ES-I3 (cell line): ENCODE data around the gene ATP2A3.
"Not testable (repeated sequence)": the region's sequence is repeated elsewhere in the genome, so short reads cannot be mapped to it uniquely, and the experiment has no call there.

Experiments
- H3K36me3 ChIP-seq: 2 replicates; pipeline ENCODE4 v1.6.1; 2013; ENCODE audit warnings: mild to moderate bottlenecking, low read length, control low read depth, moderate library complexity; ENCODE audit not compliant: insufficient read depth
- H3K4me1 ChIP-seq: 2 replicates; pipeline ENCODE4 v1.6.1; 2013; ENCODE audit warnings: mild to moderate bottlenecking, control low read depth, low read length; ENCODE audit not compliant: insufficient read depth
- H3K9ac ChIP-seq: 2 replicates; pipeline ENCODE4 v1.6.1; 2013; ENCODE audit warnings: low read depth, mild to moderate bottlenecking, low read length, moderate library complexity
- H3K9me3 ChIP-seq: 2 replicates; pipeline ENCODE4 v1.6.1; 2013; ENCODE audit warnings: mild to moderate bottlenecking, low read length, moderate library complexity; ENCODE audit not compliant: control insufficient read depth, insufficient read depth

ATP2A3 gene

GRCh38 chr17:3948551-3948950 lies 15.7 kb downstream of the ATP2A3 start:
- H3K4me1 ChIP-seq, H3K36me3 ChIP-seq, H3K9ac ChIP-seq, H3K9me3 ChIP-seq: not testable (repeated sequence)

GRCh38 chr17:3947318-3947810 lies 16.9 kb downstream of the ATP2A3 start:
- no peaks in the 10 kb centered on the region; the same call in 1 of the 2 replicates for H3K36me3 ChIP-seq
- no peaks in the 10 kb centered on the region; the same call in 1 of the 2 replicates for H3K4me1 ChIP-seq
- no peak overlapping the region for H3K9ac ChIP-seq
- no peaks in the 10 kb centered on the region for H3K9me3 ChIP-seq

- no peaks in the 10 kb centered on the region for H3K9me3 ChIP-seq
- H3K4me1 ChIP-seq, result no peaks in the 10 kb centered on the region; the same call in 1 of the 2 replicates
- H3K9ac ChIP-seq, result no peak overlapping the region
- no peaks in the 10 kb centered on the region; the same call in 1 of the 2 replicates for H3K36me3 ChIP-seq
These were observed 17.5 kb downstream of the ATP2A3 start for GRCh38 chr17:3946711-3947235.

GRCh38 chr17:3944485-3945388 lies 19.5 kb downstream of the ATP2A3 start:
- Histone ChIP-seq H3K9me3 (no peaks in the 10 kb centered on the region), H3K36me3 (no peaks in the 10 kb centered on the region; the same call in 1 of the 2 replicates), H3K4me1 (no peaks in the 10 kb centered on the region; the same call in 1 of the 2 replicates), H3K9ac (peak overlapping the region; percentile 52; the same call in 1 of the 2 replicates)

GRCh38 chr17:3943240-3943891 lies 20.9 kb downstream of the ATP2A3 start:
- Histone ChIP-seq H3K4me1 (no peaks in the 10 kb centered on the region; the same call in 1 of the 2 replicates), H3K9ac (no peak overlapping the region), H3K9me3 (no peaks in the 10 kb centered on the region), H3K36me3 (no peaks in the 10 kb centered on the region; the same call in 1 of the 2 replicates)

- Histone ChIP-seq H3K36me3 (no peaks in the 10 kb centered on the region; the same call in 1 of the 2 replicates), H3K4me1 (no peaks in the 10 kb centered on the region; the same call in 1 of the 2 replicates), H3K9me3 (no peaks in the 10 kb centered on the region), H3K9ac (no peak overlapping the region)
These were observed 23.1 kb downstream of the ATP2A3 start for GRCh38 chr17:3940965-3941698.

GRCh38 chr17:3937359-3937758 lies 26.9 kb downstream of the ATP2A3 start:
- no peak overlapping the region for H3K9ac ChIP-seq
- H3K36me3 ChIP-seq, result no peaks in the 10 kb centered on the region
- no peaks in the 10 kb centered on the region for H3K9me3 ChIP-seq
- H3K4me1 ChIP-seq, result no peaks in the 10 kb centered on the region

GRCh38 chr17:3935825-3936355 lies 28.3 kb downstream of the ATP2A3 start:
- H3K36me3 ChIP-seq, result no peaks in the 10 kb centered on the region

GRCh38 chr17:3935140-3935542 lies 29.1 kb downstream of the ATP2A3 start:
- Histone ChIP-seq H3K36me3 (no peaks in the 10 kb centered on the region), H3K9ac (no peak overlapping the region)

More at GRCh38 chr17:3935825-3936355, 28.3 kb downstream of the ATP2A3 start:
- no peaks in the 10 kb centered on the region for H3K4me1 ChIP-seq
- no peak overlapping the region for H3K9ac ChIP-seq
- no peaks in the 10 kb centered on the region for H3K9me3 ChIP-seq

GRCh38 chr17:3929764-3930163 lies 34.5 kb downstream of the ATP2A3 start:
- no peaks in the 10 kb centered on the region; the same call in 1 of the 2 replicates for H3K4me1 ChIP-seq
- H3K36me3 ChIP-seq, result no peaks in the 10 kb centered on the region
- H3K9ac ChIP-seq, result no peak overlapping the region
- H3K9me3 ChIP-seq, result no peaks in the 10 kb centered on the region

More at GRCh38 chr17:3935140-3935542, 29.1 kb downstream of the ATP2A3 start:
- H3K4me1 ChIP-seq, result no peaks in the 10 kb centered on the region
- H3K9me3 ChIP-seq, result no peaks in the 10 kb centered on the region

- Histone ChIP-seq H3K4me1 (no peaks in the 10 kb centered on the region; the same call in 1 of the 2 replicates), H3K36me3 (no peaks in the 10 kb centered on the region), H3K9me3 (no peaks in the 10 kb centered on the region), H3K9ac (no peak overlapping the region)
These were observed 35.1 kb downstream of the ATP2A3 start for GRCh38 chr17:3929181-3929580.

GRCh38 chr17:3928406-3928805 lies 35.8 kb downstream of the ATP2A3 start:
- Histone ChIP-seq H3K4me1 (no peaks in the 10 kb centered on the region; the same call in 1 of the 2 replicates), H3K9ac (no peak overlapping the region), H3K9me3 (no peaks in the 10 kb centered on the region), H3K36me3 (no peaks in the 10 kb centered on the region)

GRCh38 chr17:3927628-3928340 lies 36.5 kb downstream of the ATP2A3 start:
- no peaks in the 10 kb centered on the region; the same call in 1 of the 2 replicates for H3K4me1 ChIP-seq
- H3K9me3 ChIP-seq, result no peaks in the 10 kb centered on the region
- no peaks in the 10 kb centered on the region for H3K36me3 ChIP-seq
- H3K9ac ChIP-seq, result no peak overlapping the region
